HG03558 (cell line): ENCODE results near the gene CRB2.

ENCODE experiments used
- ATAC-seq: cut with Tn5 transposase; IDR thresholded peaks from one replicate; pipeline ENCODE4 v1.9.1; 2021; ENCODE audit warnings: moderate number of reproducible peaks; ENCODE audit not compliant: unreplicated experiment; ENCODE audit errors: extremely low read depth

CRB2 gene

GRCh38 chr9:123416176-123416575 is 60.2 kb downstream of the CRB2 start:
- no peak for ATAC-seq

- ATAC-seq = no peak
These were observed 61.5 kb downstream of the CRB2 start for GRCh38 chr9:123417289-123418051.

GRCh38 chr9:123418052-123418430 is 62.0 kb downstream of the CRB2 start:
- ATAC-seq = no peak

- no peak for ATAC-seq
These were observed 62.5 kb downstream of the CRB2 start for GRCh38 chr9:123418506-123418905.

DNA sequence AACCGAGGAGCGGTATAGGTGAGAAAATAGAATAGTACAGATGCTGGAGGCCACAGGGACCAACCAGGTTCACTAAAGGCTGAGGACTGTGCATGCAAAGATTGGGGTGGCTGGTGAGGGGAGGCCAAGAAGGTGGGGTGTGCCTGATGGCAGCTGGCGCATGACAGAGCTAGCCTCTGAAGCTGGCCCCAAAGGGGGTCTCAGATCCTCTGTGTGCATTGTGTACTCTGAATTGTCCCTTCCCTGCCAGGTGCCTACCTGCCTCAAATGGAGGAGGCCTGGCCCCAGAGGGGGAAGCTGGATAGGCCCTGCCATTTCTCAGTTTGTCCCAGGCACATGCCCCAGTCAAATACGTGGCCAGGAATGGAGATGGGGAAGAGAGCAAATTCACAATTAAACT is 63.1 kb downstream of the CRB2 start:
- no peak for ATAC-seq

- no peak for ATAC-seq
These were observed 64.0 kb downstream of the CRB2 start for GRCh38 chr9:123419721-123420591.

GRCh38 chr9:123420592-123421111 is 64.7 kb downstream of the CRB2 start:
- no peak for ATAC-seq

GRCh38 chr9:123421186-123421585 is 65.2 kb downstream of the CRB2 start:
- no peak for ATAC-seq

- ATAC-seq = no peak
These were observed 65.9 kb downstream of the CRB2 start for GRCh38 chr9:123421801-123422455.

DNA sequence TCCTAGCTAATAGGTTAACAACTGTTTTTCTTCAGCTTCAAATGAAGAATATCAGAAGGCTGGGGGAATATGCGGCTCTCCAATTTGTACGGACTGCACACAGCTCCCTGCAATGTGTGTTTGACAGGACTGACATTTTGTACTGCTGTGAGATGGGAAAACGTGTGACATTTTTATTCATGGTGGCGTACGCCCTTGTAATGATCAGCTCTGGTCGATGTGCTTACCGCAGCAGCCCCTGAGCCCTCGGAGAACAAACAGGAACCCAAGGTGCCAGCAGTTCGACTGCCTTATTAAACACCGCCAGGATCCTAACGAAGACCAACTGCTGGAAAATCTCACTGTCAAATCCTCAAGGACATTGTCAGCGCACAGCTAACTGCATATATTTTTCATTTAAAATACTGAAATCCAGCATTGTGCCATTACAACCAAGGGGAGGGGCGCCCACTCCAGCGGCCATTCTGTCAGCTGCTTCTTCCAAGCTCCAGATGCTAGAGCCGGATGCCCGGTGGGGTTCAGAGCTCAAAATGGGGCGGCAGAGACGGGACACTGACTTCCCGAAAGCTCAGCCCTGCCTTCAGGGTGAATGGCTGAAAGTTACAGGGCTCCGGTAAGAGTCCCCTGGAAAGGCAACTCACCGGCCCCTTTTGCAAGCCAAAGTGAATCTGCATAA is 66.8 kb downstream of the CRB2 start:
- no peak for ATAC-seq

DNA sequence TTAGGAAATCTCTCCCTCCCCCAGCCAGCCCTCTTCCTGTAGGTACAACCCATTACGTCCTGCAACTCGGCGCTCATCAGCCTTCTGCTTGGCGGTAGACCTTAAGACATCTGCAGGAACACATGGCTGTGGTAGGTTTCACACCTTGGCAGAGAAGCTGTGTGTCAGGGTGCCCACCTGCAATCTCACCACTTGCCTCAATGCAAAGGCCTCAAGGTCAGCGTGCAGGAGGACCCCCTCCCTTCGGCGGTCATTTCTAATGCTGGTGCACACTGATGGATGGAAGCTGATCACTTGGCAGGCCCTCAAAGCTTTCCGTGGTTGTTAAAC is 67.3 kb downstream of the CRB2 start:
- ATAC-seq = no peak

GRCh38 chr9:123424131-123424530 is 68.1 kb downstream of the CRB2 start:
- ATAC-seq = no peak

DNA sequence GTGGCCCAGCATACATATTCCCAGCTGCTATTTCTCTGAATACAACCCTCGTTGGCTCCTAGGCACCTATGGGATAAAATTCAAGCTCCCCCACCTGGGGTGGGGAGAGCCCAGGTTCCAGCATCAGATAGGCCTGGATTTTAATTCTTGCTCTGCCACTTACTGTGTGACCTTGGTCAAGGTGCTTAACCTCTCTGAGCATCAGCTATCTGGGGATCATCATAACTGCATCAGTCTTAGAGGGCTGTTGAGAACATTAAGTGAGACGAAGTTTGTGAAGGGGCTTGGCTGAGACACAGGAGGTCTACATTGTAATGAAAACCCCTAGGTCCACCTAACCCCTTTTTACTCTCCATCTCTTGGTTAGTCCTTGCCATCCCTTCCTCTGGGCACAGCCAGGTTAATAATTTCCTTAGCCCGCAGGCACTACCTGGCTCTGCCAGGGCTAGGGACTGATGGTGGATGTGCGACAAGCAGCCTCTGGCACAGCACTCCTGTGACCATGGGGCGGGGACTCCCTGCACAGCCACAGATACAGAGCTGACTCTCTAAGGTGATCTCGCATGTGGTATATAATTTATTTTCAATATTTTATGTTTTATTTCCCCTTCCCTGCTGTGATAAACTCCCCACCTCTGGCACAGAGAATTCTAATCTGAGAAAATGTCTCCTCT is 68.7 kb downstream of the CRB2 start:
- ATAC-seq = no peak

DNA sequence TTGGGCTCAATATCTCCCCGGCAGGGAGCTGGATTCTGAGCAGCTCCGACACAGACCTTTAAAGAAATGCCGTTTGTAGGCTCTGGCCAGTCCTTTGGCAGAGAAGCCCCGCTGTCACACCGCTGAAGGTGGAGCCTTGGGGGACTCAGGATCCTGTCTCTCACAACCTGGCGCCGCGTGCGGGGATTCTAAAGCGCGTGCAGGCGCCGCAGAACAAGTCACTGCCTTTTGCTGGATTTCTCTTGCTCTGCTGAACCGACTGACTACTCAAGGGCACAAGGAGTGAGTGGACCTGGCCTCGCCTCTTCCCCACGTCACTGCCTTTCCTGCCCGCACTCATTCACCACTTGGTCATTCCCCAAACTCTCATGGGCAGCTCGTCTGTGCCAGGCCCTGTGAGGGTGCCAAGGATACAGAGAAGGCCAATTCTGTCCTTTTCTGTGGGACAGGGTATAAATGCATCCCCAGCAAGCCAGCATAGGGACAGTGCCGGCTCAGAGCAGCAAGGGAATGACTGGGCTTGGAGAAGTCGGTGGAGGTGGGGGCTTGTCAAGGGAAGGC is 69.3 kb downstream of the CRB2 start:
- ATAC-seq = no peak

- no peak for ATAC-seq
These were observed 69.9 kb downstream of the CRB2 start for GRCh38 chr9:123425836-123426365.

- no peak for ATAC-seq
These were observed 70.4 kb downstream of the CRB2 start for GRCh38 chr9:123426406-123426805.
